ENCODE results near the gene IRS4.

GRCh38 chrX:108702530-108702929 is 33.8 kb downstream of the IRS4 start:
- TF ChIP-seq REST (IDR thresholded peaks at IDR 0.05; ENCODE audit: insufficient read depth in 1 of 2, low read depth in 2 of 2, low read length in 2 of 2): no peak
- TF ChIP-seq POLR2AphosphoS5 (IDR thresholded peaks at IDR 0.05; ENCODE audit: low read depth, low read length): no peak
- TF ChIP-seq TAF1 (IDR thresholded peaks at IDR 0.05; ENCODE audit: borderline replicate concordance, insufficient read depth, low read length): no peak
- TF ChIP-seq SIN3A (IDR thresholded peaks at IDR 0.05; ENCODE audit: borderline replicate concordance, insufficient read depth, low read length): no peak
